HG02981 (cell line): ENCODE results near the gene PCBP3.

Source experiments
- ATAC-seq: cut with Tn5 transposase; IDR thresholded peaks from one replicate; pipeline ENCODE4 v1.9.1; 2021; ENCODE audit warnings: mild to moderate bottlenecking, moderate library complexity; ENCODE audit not compliant: unreplicated experiment

The PCBP3 gene

GRCh38 chr21:45855248-45855811, 211.8 kb downstream of the PCBP3 start:
- ATAC-seq, result no peak

GRCh38 chr21:45856442-45856841, 212.9 kb downstream of the PCBP3 start:
- no peak for ATAC-seq

- ATAC-seq, result no peak
These were observed 213.4 kb downstream of the PCBP3 start for GRCh38 chr21:45856906-45857305.

GRCh38 chr21:45857761-45858160, 214.2 kb downstream of the PCBP3 start:
- no peak for ATAC-seq

DNA sequence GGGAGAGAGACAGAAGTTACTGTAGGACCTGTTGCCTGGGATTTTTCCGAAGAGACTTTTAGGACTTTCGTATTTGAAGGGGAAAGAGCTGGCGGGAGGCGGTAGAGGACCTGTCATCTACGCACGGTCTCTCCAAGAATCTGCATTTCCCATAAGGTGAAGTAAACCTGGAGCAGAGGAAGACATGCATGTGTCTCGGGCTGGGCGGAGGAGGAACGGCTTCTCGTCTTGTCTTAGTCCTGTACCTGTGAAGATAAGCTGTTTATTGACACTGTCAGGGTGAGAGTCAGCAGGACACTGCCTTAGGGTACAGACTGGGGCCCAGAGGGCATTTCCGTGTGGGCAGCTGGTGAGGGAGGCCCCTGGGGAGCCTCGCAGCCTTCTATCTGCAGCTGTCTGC, 214.7 kb downstream of the PCBP3 start:
- no peak for ATAC-seq

DNA sequence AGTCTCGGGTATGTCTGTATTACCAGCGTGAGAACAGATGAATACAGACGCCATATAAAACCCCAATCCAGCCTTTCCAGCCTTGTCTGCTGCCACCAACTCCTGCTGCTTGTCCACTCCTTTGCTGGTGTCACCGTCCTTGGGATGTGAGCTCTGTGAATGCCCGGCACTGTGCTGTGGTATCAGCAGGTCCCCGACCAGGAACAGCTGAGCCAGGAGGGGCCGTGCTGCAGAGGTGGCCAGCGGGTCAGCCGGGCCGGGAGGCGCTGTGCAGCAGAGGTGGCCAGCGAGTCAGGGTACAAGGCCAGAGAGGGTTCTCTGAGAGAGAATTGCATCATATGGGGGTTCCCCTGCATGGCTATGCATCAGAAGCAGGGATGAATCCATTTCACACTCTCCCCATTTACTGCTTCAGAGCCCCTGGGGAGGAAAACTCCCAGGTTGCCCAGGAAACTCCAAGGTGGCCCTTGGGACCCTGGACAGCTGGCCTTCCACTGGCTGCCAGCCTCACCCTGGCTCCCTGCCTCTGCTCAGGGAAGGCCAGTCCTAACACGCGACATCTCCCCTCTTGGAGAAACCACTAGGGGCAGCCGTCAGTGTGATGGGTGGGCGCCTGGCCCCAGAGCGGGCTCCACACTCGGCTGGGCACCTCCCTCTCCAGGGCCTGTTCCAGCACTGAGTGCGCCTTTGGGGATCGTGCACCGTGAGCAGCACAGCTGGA, 215.7 kb downstream of the PCBP3 start:
- no peak for ATAC-seq

DNA sequence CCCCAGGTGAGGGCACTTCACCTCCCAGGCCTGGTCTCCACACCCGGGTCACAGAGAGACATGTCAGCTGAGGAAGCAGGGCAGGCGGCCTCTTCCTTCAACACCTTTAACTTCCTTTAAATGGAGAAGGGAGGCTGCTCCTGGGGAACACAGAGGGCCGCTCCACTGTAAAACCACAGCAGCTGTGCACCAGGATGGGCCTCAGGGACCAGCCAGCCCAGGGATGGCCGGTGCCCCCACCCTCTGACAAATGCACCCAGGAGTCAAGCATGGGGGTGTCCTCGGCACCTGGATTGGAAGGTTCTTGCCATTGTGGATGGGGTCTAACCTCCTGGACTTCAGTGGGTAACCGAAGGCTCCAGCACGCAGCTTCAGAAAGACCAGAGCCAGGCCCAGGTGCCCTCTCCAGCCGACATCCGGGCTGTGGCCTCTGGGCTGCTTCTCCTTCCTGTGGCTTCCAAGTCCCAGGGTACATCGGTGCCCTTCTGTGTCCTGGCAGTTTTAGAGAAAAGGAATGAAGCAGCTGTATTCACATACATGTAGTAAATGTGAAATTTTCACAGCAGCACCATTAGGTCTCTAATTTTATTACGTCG, 216.3 kb downstream of the PCBP3 start:
- ATAC-seq, result no peak

DNA sequence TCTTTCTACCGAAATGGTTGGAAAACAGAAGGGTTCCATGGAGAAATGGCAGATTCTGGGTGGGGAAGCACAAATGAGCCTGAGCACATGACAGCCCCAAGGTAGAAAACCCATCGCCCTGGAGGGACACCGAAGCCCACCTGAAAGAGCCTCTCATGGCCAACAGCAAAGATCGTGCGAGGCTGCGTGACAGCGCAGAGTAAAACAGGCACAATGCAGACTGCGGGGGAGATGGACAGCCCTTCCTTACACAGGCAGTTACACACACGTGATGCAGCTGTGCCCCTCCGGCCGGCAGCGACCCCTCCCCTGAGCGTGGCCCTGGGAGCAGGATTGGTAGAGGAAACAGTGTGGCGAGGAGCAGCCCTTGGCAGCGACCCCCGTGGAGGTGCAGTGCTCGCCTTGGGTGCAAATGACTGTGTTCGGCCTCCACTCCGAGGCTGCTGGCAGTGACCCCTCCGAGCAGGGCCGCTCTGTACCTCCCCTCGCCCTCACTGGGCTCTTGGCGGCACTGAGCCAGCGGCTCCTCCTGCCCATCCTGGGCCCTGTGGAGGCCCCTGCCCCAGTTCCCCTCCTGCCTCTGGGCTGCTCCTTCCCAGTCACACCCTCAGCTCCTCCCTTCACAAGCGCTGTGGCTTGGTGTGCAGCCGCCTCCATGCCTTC, 217.1 kb downstream of the PCBP3 start:
- ATAC-seq, result no peak

GRCh38 chr21:45861156-45861870, 217.8 kb downstream of the PCBP3 start:
- ATAC-seq, result no peak

DNA sequence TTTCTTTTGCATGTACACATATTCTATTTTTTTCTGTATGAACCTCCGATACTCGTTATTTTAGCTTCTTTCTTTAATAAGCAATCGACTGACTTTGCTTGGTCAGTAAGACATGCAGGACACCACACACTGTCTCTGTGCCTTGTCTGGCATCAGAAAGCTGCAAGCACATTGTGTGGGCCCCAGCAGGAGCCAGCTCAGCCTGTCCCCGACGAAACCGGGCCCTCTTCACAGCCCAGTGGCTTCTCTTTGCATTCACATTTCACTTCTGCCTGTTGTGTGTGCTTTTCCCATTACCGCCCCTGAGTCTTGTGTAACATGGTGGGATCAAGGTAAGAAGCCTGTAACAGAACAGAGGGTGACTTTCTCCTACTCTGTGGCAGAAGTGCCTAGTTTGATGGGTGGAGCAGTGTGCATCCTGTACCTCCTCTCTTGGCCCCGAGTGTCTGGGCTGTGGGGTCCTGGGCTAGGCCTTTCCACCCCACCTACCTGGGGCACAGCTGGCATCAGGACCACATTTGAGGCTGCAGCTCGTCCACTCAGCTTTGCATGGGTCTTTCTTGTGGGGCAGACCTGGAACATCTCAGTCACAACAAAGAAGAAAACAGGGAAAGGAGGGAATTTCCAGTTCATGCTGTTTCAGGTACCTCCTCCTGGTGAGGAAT, 219.2 kb downstream of the PCBP3 start:
- no peak for ATAC-seq

GRCh38 chr21:45863267-45863666, 219.7 kb downstream of the PCBP3 start:
- no peak for ATAC-seq

DNA sequence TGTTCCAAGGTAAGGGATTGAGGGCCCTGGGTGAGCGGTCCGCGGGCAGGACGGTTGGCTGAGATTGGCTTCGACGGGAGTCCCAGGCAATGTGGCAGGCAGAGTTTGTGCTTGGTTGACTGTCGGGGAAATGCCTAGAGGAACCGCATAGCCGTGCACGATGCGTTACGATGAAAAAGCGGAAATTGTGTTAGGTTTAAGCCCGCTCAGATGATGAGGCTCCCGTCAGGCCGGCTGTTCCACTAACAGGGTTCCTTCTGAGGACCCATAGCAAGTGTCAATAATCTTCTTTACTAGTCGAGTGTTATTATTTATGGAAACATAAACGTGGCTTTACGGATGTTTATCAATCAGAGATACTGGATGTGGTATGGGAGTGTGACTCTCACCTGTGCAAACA, 220.2 kb downstream of the PCBP3 start:
- ATAC-seq, result no peak

- ATAC-seq, result no peak
These were observed 220.9 kb downstream of the PCBP3 start for GRCh38 chr21:45864436-45864835.

DNA sequence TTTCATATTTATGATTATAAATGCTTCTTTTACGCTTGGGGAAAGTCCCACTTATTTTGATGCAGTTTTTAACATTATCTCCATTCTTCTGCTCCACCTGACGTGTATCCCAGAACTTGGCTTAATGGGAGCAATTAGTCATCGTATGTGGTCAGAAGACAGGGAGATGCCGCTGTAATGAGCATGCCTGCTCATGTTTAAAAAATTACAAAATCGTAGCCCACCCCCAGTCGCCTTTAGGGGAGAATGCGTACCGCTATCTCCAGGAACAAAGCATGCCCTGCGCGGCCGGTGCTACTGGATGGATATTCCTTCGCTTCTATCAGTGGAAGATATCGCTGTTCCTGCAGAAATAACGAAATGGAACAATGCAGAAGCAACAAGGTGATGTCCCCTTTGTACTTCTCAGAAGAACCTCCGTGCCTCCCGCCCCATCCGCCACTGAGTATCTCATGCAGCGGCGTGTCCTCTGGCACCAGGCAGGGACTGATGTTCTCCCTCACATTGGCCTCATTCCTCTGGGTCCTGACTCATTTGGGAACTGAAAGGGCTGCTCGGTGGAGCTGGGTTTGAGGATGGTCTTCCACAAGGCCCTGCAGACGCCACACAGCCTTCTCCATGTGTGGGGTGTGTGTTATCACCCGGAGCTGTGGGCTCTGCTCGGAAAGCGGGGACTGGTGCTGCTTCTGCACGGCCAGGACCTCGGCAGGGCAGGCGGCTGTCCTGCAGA, 221.7 kb downstream of the PCBP3 start:
- no peak for ATAC-seq

- no peak for ATAC-seq
These were observed 223.0 kb downstream of the PCBP3 start for GRCh38 chr21:45866551-45866950.

GRCh38 chr21:45867041-45867666, 223.6 kb downstream of the PCBP3 start:
- no peak for ATAC-seq

GRCh38 chr21:45867671-45868081, 224.2 kb downstream of the PCBP3 start:
- no peak for ATAC-seq

DNA sequence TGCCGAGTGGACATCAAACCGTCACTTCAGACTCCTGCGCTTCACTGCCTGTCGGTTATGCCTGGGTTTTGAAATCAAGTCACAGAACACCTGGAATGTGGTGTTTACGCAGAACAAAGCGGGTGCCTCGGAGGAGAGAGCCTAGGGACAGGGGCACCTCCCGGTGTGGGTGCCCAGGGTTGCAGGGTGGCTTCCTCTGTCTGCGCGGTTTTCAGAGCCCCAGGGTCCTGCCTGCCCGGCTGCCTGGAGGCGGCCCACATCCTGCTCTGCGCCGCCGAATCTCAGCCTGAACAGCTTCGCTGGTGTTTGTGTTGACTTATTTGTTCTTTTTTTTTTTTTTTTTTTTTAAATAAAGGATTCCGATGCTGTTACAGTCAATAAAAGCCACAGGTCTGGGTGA, 224.6 kb downstream of the PCBP3 start:
- no peak for ATAC-seq

- no peak for ATAC-seq
These were observed 225.0 kb downstream of the PCBP3 start for GRCh38 chr21:45868488-45868887.
